IMR-90 (cell line): ENCODE results near the gene SLC25A41. TPM values are rescaled to one million over a fixed set of nuclear protein-coding genes. Genes with fewer than 3 reads are reported as not detected.

ENCODE experiments used
- ATAC-seq: fragments of 200-7000 bp; cut with Tn5 transposase; 2 replicates; pipeline ENCODE4 v1.9.1; 2020; ENCODE audit warnings: low read depth, mild to moderate bottlenecking, moderate library complexity
- BruUV-seq: library from RNA; stranded (reverse); fragments of 400-500 nt; replicated peaks from 2 replicates; lab custom pipeline; 2021; lab: Mats Ljungman, UMichigan
- CTCF ChIA-PET: fragments of 300-600 bp; formaldehyde crosslinking; extraction: SDS; loops from one replicate; lab custom pipeline; 2021; ENCODE audit warnings: antibody characterized with exemption; lab: Yijun Ruan, JAX
- POLR2A ChIA-PET: fragments of 300-600 bp; sonication (Branson Sonifier 250); formaldehyde crosslinking; loops from one replicate; lab custom pipeline; 2022; ENCODE audit warnings: antibody characterized with exemption; ENCODE audit not compliant: unreplicated experiment; lab: Charles Lee
- DNase-seq: peaks from one replicate; pipeline ENCODE4 v3.0.0; 2013
- H2AFZ ChIP-seq: replicated peaks from 2 replicates; pipeline ENCODE3; 2013; ENCODE audit warnings: low read length, mild to moderate bottlenecking; ENCODE audit not compliant: poor library complexity
- H2AK5ac ChIP-seq: 2 replicates; pipeline ENCODE4 v1.6.1; 2013; ENCODE audit warnings: low read depth, low read length, inconsistent platforms
- H2AK9ac ChIP-seq: replicated peaks from 2 replicates; pipeline ENCODE3; 2013; ENCODE audit warnings: mild to moderate bottlenecking, low read depth, low read length, moderate library complexity; ENCODE audit not compliant: poor library complexity
- H2BK120ac ChIP-seq: 2 replicates; pipeline ENCODE4 v1.6.1; 2013; ENCODE audit warnings: low read depth, low read length, inconsistent platforms
- H2BK15ac ChIP-seq: 3 replicates; pipeline ENCODE4 v1.6.1; 2013; ENCODE audit warnings: low read depth, low read length, inconsistent platforms
- H2BK20ac ChIP-seq: 2 replicates; pipeline ENCODE4 v1.6.1; 2013; ENCODE audit warnings: low read depth, mild to moderate bottlenecking, inconsistent platforms, low read length, moderate library complexity
- H2BK5ac ChIP-seq: 2 replicates; pipeline ENCODE4 v1.6.1; 2013; ENCODE audit warnings: mild to moderate bottlenecking, low read depth, low read length, inconsistent platforms; ENCODE audit not compliant: poor library complexity, severe bottlenecking
- H3K14ac ChIP-seq: replicated peaks from 2 replicates; pipeline ENCODE4 v1.6.1; 2013; ENCODE audit warnings: low read depth, low read length, inconsistent platforms
- H3K18ac ChIP-seq: 2 replicates; pipeline ENCODE4 v1.6.1; 2013; ENCODE audit warnings: low read depth, low read length, control low read depth
- H3K23ac ChIP-seq: 2 replicates; pipeline ENCODE4 v1.6.1; 2013; ENCODE audit warnings: low read depth, low read length, inconsistent platforms
- H3K27ac ChIP-seq: 2 replicates; pipeline ENCODE4 v1.5.1; 2013; ENCODE audit warnings: mild to moderate bottlenecking, control low read depth, low read length; ENCODE audit not compliant: insufficient read depth
- H3K27me3 ChIP-seq: 2 replicates; pipeline ENCODE4 v1.6.1; 2013; ENCODE audit warnings: low read length; ENCODE audit not compliant: control insufficient read depth, insufficient read depth
- H3K36me3 ChIP-seq: 2 replicates; pipeline ENCODE4 v1.6.1; 2013; ENCODE audit warnings: low read length, mixed read lengths; ENCODE audit not compliant: control insufficient read depth, insufficient read depth
- H3K4ac ChIP-seq: 2 replicates; pipeline ENCODE4 v1.6.1; 2013; ENCODE audit warnings: low read depth, low read length, inconsistent platforms
- H3K4me1 ChIP-seq: 2 replicates; pipeline ENCODE4 v1.6.1; 2013; ENCODE audit warnings: low read length, mixed read lengths; ENCODE audit not compliant: control insufficient read depth, insufficient read depth
- H3K4me2 ChIP-seq: 2 replicates; pipeline ENCODE4 v1.6.1; 2013; ENCODE audit warnings: low read depth, mild to moderate bottlenecking, control low read depth, low read length, moderate library complexity
- H3K4me3 ChIP-seq: 2 replicates; pipeline ENCODE4 v1.5.1; 2013; ENCODE audit warnings: low read depth, mild to moderate bottlenecking, control low read depth, low read length, moderate library complexity; ENCODE audit not compliant: insufficient read depth
- H3K56ac ChIP-seq: 2 replicates; pipeline ENCODE4 v1.6.1; 2013; ENCODE audit warnings: low read length, inconsistent platforms; ENCODE audit not compliant: insufficient read depth; ENCODE audit errors: extremely low read depth
- H3K79me1 ChIP-seq, 2 experiments: 2 replicates each; pipeline ENCODE4 v1.6.1; 2013; ENCODE audit warnings: low read length in 2 of 2, inconsistent platforms in 1 of 2, low read depth in 1 of 2
- H3K9ac ChIP-seq: 2 replicates; pipeline ENCODE4 v1.6.1; 2013; ENCODE audit warnings: low read depth, low read length, control low read depth
- H3K9me1 ChIP-seq: 2 replicates; pipeline ENCODE4 v1.6.1; 2013; ENCODE audit warnings: low read length, inconsistent platforms; ENCODE audit not compliant: insufficient read depth
- H3K9me3 ChIP-seq: 2 replicates; pipeline ENCODE4 v1.6.1; 2013; ENCODE audit warnings: low read length; ENCODE audit not compliant: control insufficient read depth, insufficient read depth
- H4K20me1 ChIP-seq: 2 replicates; pipeline ENCODE4 v1.6.1; 2013; ENCODE audit warnings: low read length, inconsistent platforms; ENCODE audit not compliant: insufficient read depth
- H4K5ac ChIP-seq: 2 replicates; pipeline ENCODE4 v1.6.1; 2013; ENCODE audit warnings: mild to moderate bottlenecking, low read depth, low read length, control low read depth
- H4K8ac ChIP-seq, 2 experiments: 2 replicates each; pipeline ENCODE4 v1.6.1; 2013; ENCODE audit warnings: low read depth in 2 of 2, low read length in 2 of 2, control low read depth in 1 of 2, inconsistent platforms in 1 of 2
- H4K91ac ChIP-seq: 2 replicates; pipeline ENCODE4 v1.6.1; 2013; ENCODE audit warnings: low read depth, low read length, inconsistent platforms; ENCODE audit not compliant: insufficient read depth
- ELK1 ChIP-seq: fragments of 150-350 bp; IDR thresholded peaks from 2 replicates; pipeline ENCODE4 v1.6.1; 2016; ENCODE audit warnings: low read depth, mild to moderate bottlenecking, low read length, moderate library complexity, borderline replicate concordance
- FOS ChIP-seq: fragments of 150-350 bp; IDR thresholded peaks from 2 replicates; pipeline ENCODE4 v1.6.1; 2016; ENCODE audit warnings: low read depth, low read length
- WGBS, 2 experiments: methylation state at CpG; one replicate each; pipeline versions ENCODE4 v1.1.5 to v1.1.7; 2013; ENCODE audit warnings: missing lambda C conversion rate in 2 of 2; ENCODE audit not compliant: insufficient read length in 1 of 2; ENCODE audit errors: extremely low coverage in 2 of 2; 5-methylcytosine and 5-hydroxymethylcytosine counted together
- dilution Hi-C: fragments of 300-500 bp; cut with HindIII; formaldehyde crosslinking; loops from one replicate; pipeline ENCODE4 v1.14.3; 2018; ENCODE audit warnings: low sequenced_read_pairs; ENCODE audit not compliant: unreplicated experiment
- in situ Hi-C: fragments of 300-500 bp; cut with MboI; formaldehyde crosslinking; loops from 3 replicates; pipeline ENCODE4 v1.14.3; 2019; ENCODE audit warnings: low sequenced_read_pairs, inconsistent platforms, mixed read lengths
- intact Hi-C: fragments of 100-400 bp; cut with micrococcal nuclease; formaldehyde crosslinking; loops from 2 replicates; pipeline ENCODE4 v1.10.0; 2022
- polyA plus RNA-seq, 3 experiments: library from polyadenylated mRNA; depleted of rRNA; stranded (reverse); fragments of >200 nt; gene quantifications; 2 replicates each; pipeline ENCODE4 v1.2.3, GENCODE V29; 2012; ENCODE audit warnings: low replicate concordance in 1 of 3
- total RNA-seq: library from RNA; depleted of rRNA; stranded (reverse); fragments of >200 nt; gene quantifications from 2 replicates; pipeline ENCODE4 v1.2.3, GENCODE V29; 2012

Gene SLC25A41
- total and polyA plus RNA-seq, 2 of the 4 experiments (the other 2 are of a cell fraction), result not detected

GRCh38 chr19:6457958-6458694 lies 24.6 kb upstream of the SLC25A41 start:
- no peak overlapping the region for H3K23ac ChIP-seq
- H3K18ac ChIP-seq, result no peak overlapping the region
- peaks cover 0 to 3% of the 10 kb centered on the region in 2 experiments; a peak in 1 of 4 replicates for H3K79me1 ChIP-seq
- H2AFZ ChIP-seq, result no peak overlapping the region
- dilution Hi-C loops, result no loop called here
- H3K4me2 ChIP-seq, result no peak overlapping the region; the same call in 1 of the 2 replicates
- no peak for TF ChIP-seq ELK1
- peak; percentile 28; the same call in 1 of the 2 replicates for TF ChIP-seq FOS
- WGBS, 2 experiments, result no CpG with 5 or more reads among the region's 17 CpGs
- no peak overlapping the region for H2BK20ac ChIP-seq
- peak overlapping the region; percentile 53 for H2AK9ac ChIP-seq
- no peak overlapping the region for H4K5ac ChIP-seq
- H2AK5ac ChIP-seq, result no peak overlapping the region
- H3K4ac ChIP-seq, result no peak overlapping the region
- ChIA-PET CTCF (interaction anchor here (0.6 kb wide), 1 partner anchor 171 kb away, joined by 4 read pairs; no protein-coding TSS in a partner anchor), POLR2A (no interaction called here)
- in situ Hi-C loops, result no loop called here
- no peak overlapping the region for H2BK120ac ChIP-seq
- H2BK5ac ChIP-seq, result no peak overlapping the region
- intact Hi-C loops, result loop anchor here (10.0 kb wide), 1 partner anchor 663 kb away; the partner anchor contains the start of gene DUS3L
- no peak overlapping the region for H3K4me3 ChIP-seq
- H3K27me3 ChIP-seq, result no peaks in the 10 kb centered on the region
- no peak overlapping the region for H3K9ac ChIP-seq
- H3K9me1 ChIP-seq, result no peaks in the 10 kb centered on the region; the same call in 1 of the 2 replicates
- H3K14ac ChIP-seq, result no peak overlapping the region
- BruUV-seq, result no TSS peak
- H2BK15ac ChIP-seq, result no peak overlapping the region
- DNase-seq, result no peak
- peaks cover 9% of the 10 kb centered on the region for H3K36me3 ChIP-seq
- H3K4me1 ChIP-seq, result peaks cover 3% of the 10 kb centered on the region; the same call in 1 of the 2 replicates
- ATAC-seq, result no peak
- H4K20me1 ChIP-seq, result no peaks in the 10 kb centered on the region
- no peak overlapping the region for H3K56ac ChIP-seq
- peaks cover 10% of the 10 kb centered on the region; the same call in 1 of the 2 replicates for H3K9me3 ChIP-seq
- no peak overlapping the region for H4K91ac ChIP-seq
- no peak overlapping the region for H3K27ac ChIP-seq
- H4K8ac ChIP-seq, result no peak overlapping the region
